Stimulated activated CD4-positive, alpha-beta T cell treated with anti-CD3 and anti-CD28 coated beads, Interleukin-1b, Interleukin-23, amount 100 ng/mL, for 1 hour (primary cell): Measurements from ENCODE around the gene USP10.
"Not testable (repeated sequence)": the region's sequence is repeated elsewhere in the genome, so short reads cannot be mapped to it uniquely, and the experiment has no call there.

Source experiments
- DNase-seq, 2 donors: peaks; one replicate each; pipeline ENCODE4 v3.0.0-alpha.2; 2020; ENCODE audit warnings: low read depth in 2 of 2

USP10 gene

DNA sequence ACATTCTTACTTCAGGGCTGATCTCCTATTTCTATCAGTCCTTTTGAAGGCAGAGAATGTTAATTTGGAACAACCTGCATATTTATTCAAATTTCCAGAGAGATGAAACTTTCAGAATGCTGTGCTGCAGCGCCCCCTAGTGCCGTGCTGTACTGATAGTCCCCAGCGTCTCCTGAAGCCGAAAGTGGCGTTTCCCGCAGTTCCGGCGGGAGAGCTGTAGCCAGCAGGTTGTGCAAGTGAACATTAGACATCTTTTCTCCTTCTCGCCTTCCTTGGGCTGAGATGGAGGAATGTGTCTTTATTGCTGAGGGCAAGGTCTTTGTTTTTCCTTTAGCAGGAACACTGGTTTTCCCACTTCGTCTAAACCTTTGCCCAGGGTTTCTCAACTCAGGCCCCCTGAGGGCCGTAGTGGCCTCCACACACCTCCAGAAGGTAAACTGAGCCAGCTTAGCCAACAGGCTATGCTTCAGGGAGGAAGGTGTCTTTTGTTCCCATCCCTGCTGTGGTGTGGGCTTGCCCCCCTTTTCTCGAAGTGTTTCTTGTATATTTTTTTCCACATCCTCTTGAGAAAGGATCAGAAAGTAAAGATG, 26.4 kb downstream of the USP10 start:
- DNase-seq, result peak; percentile 44 to 66

DNA sequence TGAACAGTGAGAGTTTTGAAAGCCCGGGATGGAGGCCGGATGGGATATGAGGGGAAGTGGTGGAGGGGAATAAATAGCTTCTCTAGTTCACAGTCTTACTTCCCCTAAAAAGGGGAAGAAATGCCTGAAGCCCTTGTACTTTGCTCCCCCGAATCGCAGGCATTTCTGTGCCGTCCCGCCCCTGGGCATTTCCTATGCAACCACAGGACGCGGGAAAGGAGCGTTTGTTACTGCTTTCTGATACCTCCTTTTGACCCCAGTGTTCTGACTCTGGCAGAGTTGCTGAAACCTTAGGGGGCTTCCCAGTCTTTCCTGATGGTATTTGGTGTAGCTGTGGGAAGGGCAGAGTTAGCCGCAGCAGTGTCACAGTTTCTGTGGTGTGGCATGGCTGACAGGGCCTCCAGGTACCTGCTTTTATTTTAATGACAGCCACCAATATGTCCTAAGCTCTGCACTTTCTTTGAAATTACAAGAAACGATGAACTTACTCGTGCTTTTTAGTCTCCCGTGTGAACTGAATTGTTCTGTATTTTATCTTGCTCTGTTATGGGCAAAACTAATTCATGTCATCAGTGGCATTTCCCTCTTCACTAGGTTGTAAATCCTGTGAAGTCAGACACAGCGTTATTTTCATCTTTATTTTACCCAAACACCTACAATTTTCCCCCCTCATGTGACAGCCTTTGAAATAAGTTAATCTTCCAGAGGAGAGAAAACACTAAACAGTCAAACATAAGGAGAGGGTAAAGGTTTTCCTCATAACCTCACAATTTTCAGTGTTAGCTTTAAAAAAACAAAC, 27.1 kb downstream of the USP10 start:
- no peak for DNase-seq

DNA sequence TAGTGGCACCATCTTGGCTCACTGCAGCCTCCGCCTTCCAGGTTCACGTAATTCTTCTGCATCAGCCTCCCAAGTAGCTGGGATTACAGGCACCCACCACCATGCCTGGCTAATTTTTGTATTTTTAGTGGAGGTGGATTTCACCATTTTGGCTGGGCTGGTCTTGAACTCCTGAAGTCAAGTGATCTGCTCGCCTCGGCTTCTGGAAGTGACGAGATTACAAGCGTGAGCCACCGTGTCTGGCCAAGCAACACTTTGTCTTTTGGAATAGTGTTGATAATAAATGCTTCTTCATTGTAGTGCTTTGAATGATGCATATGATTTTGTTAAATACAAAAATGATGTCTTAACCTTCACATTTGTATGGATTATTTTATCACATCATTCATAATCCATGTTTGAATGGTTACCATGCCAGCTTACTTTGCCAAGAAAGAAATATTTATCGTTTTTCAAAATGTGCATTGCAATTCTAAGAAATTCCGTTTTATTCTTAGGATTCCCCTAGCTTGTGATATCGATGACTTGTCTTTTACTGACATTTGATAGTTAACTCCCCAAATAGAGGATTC, 29.1 kb downstream of the USP10 start:
- DNase-seq, result no peak

DNA sequence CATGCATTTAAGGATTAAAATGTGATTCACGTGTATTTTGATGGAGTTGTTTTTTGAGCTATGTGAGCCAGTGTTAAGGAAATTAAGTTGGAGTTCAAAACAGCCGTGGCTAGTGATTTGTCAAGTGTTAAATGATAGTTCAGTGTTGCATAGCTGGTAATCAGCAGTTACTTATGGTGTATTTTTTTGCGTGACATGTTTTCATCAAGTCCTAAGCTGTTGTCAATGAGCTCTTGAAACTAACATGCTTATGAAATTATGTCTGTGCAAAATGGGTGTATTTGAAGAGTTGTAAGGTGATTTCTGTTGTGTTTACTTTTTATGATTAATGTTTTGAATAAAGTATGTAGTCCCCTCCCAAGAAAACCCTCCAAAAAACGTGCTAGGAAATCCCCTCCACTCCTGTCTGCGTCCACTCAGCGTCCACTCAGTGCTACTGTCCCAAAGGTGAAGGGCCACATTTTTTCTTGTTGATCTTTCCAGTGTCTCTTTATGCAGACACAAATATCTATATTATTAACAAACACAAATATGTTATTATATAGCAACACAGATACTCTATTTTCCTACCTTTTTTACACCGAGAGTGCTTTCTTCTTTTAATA, 30.0 kb downstream of the USP10 start:
- no peak for DNase-seq

DNA sequence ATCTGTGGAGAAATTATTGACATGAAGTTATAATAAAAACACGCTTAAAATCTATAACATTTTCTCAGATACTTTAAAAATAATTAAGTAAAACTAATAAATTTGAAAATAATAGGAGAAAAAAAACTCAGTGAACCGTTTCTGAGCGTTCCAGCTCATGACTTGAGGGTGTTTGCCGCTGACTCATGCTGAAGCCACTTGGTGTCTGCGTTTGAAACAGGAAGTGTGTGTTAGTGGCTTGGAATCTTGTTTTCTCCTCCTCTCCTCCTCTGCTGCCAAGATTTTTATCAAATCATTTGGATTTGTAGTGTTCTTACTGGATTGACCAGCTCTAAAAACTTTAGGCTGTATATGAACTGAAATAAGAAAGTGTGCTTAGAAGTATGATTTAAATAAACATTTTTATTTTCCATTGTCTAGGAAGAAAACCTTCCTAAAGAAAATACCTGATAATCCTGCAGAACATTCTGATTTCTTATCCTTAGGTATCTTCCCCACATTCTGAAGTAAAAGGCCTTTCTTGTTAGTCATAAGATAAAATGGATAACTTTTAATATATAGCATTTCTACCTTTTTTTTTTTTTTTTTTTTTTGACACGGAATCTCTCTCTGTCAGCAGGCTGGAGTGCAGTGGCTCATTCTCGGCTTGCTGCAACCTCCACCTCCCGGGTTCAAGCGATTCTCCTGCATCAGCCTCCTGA, 30.8 kb downstream of the USP10 start:
- no peak for DNase-seq

DNA sequence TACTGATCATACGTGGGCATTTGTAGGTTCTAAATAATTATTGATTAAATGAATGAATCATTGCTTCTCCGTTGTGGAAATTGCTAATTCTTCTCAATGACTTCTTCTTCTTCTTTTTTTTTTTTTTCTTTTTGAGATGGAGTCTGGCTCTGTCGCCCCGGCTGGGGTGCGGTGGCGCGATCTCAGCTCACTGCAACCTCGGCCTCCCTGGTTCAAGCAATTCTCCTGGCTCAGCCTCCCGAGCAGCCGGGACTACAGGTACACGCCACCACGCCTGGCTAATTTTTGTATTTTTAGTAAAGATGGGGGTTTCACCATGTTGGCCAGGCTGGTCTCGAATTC, 32.5 kb downstream of the USP10 start:
- DNase-seq, result not testable (repeated sequence)

DNA sequence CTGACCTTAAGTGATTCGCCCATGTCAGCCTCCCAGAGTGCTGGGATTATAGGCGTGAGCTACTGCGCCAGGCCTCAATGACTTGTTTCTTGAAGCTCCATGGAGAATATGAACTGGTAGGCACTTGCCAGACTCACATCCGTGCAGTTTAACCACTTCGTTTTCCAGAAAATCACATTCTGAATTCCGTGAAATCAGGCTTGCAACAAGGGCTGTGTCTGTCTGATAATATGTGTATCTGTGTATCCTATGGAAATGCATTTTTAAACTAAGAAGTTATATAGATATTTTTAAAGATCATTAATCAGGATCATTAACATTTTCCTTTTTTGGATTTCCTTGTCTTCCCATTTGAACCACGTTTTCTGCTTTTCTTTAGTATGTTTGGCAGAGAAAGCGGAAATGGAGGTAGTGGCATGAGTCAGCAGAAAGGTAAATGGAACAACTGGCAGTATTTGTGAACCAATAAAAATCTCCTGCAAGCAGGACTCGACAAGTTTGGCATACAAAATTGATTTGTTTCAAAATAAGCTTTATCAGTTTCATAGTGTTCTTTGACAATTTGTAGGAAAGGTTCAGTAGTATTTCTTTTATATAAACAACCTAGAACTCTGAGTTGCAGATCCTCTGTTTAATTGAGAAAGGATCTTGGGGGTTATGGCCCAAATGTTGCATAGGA, 33.0 kb downstream of the USP10 start:
- DNase-seq, result no peak

DNA sequence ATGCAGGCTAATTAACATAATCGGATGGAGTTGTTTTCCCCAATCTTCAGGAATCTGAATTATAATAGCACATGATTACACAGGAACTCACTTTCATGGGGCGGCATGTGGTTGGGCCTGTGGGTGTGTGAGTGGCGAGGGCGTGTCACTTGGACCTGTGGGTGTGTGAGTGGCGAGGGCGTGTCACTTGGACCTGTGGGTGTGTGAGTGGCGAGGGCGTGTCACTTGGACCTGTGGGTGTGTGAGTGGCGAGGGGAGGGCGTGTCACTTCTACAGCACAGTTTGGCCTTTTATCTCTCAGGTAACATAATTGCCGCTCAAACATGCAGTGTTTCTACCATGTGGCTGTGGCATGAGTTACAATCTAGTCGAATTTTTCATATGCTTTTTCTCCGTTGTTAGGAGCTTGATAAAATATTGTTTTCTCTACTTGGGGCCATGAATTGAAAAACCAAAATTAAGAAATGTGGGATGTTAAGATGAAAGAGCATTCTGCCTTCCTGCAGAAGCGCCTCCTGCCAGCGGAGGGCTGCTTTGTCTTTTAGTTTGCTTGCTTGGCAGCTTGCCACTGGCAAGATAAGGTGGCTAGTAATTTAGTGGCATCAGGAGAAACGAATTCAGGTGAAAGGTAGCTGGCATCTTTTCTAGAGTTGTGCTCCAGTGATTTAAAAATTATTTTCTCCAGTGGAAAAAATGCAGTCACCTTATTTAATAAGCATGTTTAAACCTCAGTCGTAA, 36.2 kb downstream of the USP10 start:
- peak in 1 of 2 donors; percentile 1 for DNase-seq

DNA sequence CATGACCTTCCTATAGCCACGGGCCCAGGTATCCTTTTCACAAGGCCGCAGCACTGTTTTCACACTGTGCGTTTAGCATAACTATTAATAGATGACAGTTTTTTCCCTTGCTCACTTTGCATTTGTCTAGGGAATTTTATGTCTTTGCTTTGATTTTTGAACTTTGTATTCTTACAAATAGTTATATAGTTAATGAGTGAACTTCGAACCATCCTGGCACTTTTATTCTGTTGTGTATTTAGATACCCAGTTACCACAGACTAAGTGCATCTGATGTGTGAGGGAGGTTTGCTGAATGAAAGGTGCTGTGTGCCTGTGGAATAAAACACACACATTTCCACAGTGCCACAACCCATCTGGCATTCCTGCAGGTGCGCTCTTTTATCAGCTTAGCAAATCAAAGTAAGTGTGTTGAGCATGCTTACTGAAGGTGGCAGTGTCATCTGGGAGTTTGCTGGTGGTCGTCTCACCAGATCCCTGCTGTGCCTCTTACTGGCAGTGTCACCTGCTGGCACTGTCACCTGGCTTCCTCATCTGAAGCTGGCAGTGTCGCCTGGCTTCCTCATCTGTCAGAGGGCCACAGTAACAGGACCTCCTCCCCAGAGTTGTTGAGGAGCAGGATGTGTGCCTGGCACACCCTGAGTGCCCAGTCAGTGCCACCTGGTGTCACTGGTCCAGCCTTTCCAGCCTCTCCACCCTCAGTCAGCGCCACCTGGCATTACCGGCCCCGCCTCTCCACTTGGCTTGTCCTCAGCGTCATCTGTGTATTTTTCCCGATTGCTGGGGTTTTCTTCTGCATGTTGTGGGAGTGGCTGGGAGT, 37.6 kb downstream of the USP10 start:
- DNase-seq, result no peak

DNA sequence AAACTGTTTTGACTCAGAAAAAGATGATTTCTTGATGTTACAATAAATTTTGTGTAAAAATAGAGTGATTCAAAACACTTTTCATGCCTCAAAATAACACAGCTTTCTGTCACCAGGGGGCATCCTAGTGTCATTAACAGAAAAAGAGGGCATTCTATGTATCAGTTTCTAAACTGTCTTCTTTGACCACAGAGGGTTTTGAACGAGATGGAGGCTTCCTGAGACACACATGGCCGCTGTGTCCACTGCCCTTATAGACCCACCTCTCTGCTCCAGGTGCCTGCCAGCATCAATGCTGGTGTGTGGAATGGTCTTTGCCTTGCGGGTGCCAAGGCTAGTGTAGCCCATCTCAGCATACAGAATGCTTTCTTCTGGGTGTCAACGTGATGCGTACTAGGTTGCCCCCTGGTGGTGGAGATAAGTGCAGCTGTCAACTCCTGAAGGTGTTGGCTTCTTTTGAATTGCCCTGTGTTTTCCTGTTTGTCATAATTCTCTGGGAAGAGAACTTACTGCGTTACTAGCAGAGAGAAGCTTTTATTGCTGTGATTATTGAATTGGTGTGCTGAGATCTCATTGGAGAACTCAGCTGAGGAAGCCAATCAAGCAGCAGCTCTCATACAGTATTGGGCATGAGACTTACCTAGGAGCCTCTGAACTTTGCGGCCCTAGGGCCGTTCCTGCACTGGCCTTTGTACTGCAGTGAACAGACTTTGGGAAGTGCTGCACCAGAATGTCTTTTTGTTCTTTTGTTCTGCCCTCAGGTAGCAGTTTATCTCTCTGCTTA, 38.6 kb downstream of the USP10 start:
- DNase-seq, result peak; percentile 47 to 54

DNA sequence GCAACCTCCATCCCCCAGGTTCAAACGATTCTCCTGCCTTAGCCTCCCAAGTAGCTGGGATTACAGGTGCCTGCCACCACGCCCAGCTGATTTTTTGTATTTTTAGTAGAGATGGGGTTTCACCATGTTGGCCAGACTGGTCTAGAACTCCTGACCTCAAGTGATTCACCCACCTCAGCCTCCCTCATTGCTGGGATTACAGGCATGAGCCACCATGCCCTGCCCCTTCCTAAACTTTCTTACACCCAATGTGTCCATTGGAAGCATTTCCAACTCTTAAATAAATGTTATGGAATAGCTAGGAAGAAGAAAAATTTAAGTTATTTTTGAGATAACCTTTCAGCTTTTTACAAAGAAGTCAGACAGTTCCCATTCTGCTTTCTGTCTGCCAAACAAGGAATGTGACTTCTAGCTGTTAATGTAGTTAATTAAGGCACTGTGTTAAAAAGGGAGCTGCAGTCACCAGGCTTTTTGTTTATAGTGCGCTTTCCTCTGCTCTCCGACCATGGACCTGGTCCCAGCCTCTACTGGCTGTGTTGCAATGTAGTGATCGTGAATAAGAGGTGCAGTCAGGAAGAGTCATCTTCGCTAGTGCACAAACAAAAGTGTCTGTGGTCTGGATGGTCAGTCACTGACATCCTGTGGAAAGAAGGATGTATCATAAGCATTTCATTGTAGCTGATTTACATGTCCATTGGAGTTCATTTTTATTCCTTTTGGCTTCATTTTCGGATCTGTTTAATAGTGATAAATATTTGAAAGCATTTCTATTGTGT, 39.7 kb downstream of the USP10 start:
- DNase-seq, result no peak

DNA sequence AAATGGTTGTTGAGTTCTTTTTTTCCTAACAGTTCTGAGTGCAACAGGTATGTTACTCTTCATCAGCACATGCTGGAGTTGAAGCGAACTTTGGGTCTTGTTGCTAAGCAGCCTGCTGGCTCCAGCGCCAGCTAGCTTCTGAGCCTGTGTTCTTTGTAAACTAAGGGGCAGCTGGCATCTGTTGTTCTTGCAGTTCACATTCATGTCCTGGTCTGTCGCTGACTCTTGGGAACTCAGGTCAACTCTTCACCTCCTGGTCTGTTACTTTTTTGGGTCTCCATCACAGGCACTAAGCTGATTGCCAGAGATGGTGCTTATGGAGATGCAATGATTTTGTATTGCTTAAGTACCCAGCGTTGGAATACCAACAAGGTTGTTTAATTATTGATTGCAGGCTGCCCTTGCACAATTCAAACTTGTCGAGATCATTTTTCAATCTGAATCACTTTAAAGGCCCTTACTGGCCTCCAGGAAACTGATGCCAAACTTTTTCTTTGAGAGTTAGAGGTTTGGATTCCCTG, 40.9 kb downstream of the USP10 start:
- no peak for DNase-seq

DNA sequence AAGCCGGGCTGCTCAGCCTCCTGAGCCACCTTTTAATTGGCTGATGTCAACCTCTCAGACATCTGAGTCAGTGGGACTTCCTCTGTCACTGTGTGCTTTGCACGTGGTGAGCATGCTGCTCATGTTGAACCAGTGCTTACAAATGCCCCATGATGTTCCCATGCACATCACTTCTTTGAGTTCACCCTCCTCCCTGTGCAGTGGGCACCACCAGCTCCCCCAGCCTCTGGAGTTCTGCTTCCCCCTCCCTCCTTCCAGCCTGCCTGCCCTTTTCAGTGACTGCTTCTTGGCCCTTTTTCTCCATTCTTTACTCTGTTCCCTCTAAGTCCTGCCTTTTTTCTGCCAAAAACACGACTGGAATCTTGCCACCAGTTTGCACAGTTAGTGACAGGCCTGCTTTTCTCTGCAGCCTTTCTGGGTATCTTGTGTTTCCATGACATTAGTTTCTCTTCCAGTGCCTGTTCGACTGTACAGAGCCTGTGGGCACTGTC, 41.6 kb downstream of the USP10 start:
- DNase-seq, result no peak

DNA sequence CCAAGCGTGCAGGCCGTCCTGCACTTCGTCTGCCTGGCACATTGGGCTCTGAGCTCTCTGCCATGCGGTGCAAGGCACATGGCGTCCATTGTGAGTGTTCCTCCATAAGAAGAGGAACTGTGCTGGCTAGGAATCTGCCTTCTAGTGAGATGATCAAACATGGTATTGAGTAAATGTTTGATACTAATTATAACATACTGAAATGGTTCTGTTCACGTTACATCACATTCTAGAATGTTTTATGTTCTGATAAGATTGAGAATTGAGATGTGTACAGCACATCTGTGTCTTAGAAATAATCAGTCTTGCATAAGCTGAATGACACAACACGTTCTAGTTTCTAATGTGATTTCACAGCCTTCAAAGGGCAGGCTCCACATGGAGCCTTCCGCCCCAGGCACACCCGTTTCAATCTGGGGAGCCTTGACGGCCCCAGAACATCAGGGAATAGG, 42.9 kb downstream of the USP10 start:
- no peak for DNase-seq

DNA sequence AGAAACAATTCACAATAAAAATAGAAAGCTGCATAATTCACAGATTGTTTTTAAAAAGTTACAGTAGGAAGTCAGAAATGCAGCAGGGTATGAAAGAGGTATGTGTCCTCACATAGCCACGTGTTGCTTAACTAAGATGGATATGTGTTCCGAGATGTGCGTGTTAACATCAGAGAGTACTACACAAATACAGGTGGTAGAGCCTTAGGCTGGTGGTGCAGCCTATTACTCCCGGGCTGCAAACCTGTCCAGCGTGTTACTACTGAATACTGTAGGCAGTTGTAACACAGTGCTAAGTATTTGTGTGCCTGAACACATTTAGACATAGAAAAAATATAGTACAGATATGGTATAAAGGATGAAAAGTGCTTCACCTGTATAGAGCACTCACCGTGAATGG, 46.4 kb downstream of the USP10 start:
- DNase-seq, result no peak

DNA sequence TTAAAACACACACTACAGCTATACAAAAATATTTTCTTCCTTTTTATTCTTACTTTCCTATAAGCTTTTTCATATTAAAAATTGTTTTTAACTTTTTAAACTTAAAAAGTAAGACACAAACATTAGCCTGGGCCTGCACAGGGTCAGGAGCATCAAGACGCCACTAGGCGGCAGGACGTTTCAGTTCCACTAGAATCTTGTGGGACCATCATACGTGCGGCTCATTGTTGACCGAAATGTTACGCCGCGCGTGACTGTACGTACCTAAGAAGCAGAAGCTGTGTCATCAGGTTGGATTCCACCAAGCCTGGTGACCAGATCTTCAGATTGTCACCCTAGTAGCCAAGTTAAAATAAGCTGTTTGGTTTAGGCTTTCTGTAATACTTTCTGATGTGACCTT, 47.1 kb downstream of the USP10 start:
- no peak for DNase-seq

DNA sequence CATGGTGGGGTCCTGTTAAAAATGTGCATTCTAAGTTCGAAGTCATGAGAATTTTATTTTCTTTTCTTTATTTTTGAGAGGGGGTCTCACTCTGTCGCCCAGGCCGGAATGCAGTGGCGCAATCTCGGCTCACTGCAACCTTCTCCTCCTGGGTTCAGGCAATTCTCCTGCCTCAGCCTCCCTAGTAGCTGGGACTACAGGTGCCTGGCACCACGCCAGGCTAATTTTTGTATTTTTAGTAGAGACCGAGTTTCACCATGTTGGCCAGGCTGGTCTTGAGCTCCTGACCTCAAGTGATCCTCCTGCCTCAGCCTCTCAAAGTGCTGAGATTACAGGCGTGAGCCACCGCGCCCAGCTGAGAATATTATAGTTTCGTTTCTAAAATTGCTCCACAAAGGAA, 48.4 kb downstream of the USP10 start:
- DNase-seq, result not testable (repeated sequence)

DNA sequence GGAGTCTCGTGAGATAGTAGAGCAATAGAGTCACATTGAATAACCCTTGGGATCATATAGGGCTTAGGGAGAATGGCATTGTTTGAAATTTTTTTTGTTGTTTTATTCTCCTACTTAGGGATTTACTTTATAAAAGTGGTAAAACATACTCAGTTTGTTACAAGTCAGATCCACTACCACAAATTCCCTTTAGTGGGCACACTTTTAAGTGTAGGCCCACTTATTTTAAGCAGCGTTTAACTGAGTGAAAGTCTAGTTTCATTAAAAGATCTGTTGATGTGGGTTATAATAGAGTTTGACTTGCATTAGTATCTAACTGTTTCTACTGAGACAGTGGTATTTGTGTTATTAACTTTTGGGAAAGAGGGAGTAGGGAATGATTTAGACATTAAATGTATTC, 49.3 kb downstream of the USP10 start:
- DNase-seq, result no peak
